WERI-Rb-1 (cell line): ENCODE measurements around the gene KCNAB1.

Experiments
- DNase-seq: peaks from one replicate; pipeline ENCODE4 v3.0.0-alpha.2; 2020
- H3K27ac ChIP-seq: fragments of 250-450 bp; sonication (Bioruptor Pico); 2 replicates; pipeline ENCODE4 v1.5.1; 2020; ENCODE audit warnings: mild to moderate bottlenecking, moderate library complexity
- H3K27me3 ChIP-seq: fragments of 250-450 bp; sonication (Bioruptor Pico); 2 replicates; pipeline ENCODE4 v1.5.1; 2021; ENCODE audit warnings: mild to moderate bottlenecking, low read depth, moderate library complexity; ENCODE audit not compliant: insufficient read depth, severe bottlenecking
- H3K36me3 ChIP-seq: fragments of 250-450 bp; sonication (Bioruptor Pico); 2 replicates; pipeline ENCODE4 v1.5.1; 2020; ENCODE audit warnings: mild to moderate bottlenecking, moderate library complexity
- H3K4me3 ChIP-seq: 2 replicates; pipeline ENCODE4 v1.5.1; 2011; ENCODE audit warnings: low read depth, mild to moderate bottlenecking, control low read depth, low read length
- H3K9me3 ChIP-seq: fragments of 250-450 bp; sonication (Bioruptor Pico); 2 replicates; pipeline ENCODE4 v1.5.1; 2021; ENCODE audit warnings: mild to moderate bottlenecking, moderate library complexity; ENCODE audit not compliant: severe bottlenecking
- CTCF ChIP-seq: IDR thresholded peaks from 2 replicates; pipeline ENCODE4 v1.5.1; 2011; ENCODE audit warnings: low read depth, mild to moderate bottlenecking, control low read depth, inconsistent platforms, low read length

The KCNAB1 gene

DNA sequence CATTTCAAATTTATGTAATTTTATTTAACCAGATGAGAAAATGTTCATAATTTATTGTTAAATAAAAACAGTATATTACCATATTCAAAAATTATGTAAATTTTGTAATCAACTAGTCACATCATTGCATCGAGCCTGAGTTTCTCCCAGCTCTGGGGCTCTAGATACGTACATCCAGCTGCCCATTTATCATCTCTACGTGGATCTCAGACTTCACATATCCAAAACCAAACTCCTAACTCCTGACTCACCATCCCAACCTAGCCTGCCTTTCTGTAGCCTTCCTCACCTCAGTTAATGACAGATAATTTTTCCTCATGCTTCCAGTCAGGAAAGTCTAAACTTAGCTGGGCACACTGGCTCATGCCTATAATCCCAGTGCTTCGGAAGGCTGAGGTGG lies 239.7 kb downstream of the KCNAB1 start:
- H3K36me3 ChIP-seq = no peaks in the 10 kb centered on the region
- no peak for TF ChIP-seq CTCF
- no peak overlapping the region for H3K4me3 ChIP-seq
- no peak overlapping the region for H3K27ac ChIP-seq
- H3K27me3 ChIP-seq = peaks cover 3% of the 10 kb centered on the region
- no peak for DNase-seq
- no peaks in the 10 kb centered on the region for H3K9me3 ChIP-seq

DNA sequence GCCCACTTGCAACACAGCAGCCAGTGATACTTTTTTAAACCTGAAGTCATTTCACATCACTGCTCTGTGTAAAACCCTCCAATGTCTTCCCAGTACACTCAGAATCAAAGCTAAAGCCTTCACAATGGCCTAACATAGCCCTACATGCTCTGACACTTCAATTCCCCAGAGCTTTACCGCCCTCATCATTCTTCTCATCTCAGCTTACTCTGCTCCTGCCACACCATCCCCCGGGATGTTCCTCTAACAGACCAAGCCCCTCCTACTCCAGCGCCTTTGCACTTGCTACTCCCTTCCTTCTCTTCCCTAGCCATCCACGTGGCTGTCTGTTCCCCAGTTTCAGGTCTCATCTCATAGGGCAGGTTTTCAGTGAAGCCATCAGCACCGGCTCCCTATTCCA lies 240.6 kb downstream of the KCNAB1 start:
- DNase-seq = no peak
- TF ChIP-seq CTCF = no peak
- H3K36me3 ChIP-seq = no peaks in the 10 kb centered on the region
- H3K4me3 ChIP-seq = no peak overlapping the region
- no peak overlapping the region for H3K27ac ChIP-seq
- H3K27me3 ChIP-seq = peaks cover 3% of the 10 kb centered on the region
- no peaks in the 10 kb centered on the region for H3K9me3 ChIP-seq

GRCh38 chr3:156366559-156366958 lies 246.2 kb downstream of the KCNAB1 start:
- Histone ChIP-seq H3K27me3 (no peaks in the 10 kb centered on the region), H3K27ac (no peak overlapping the region), H3K9me3 (no peaks in the 10 kb centered on the region), H3K4me3 (no peak overlapping the region), H3K36me3 (no peaks in the 10 kb centered on the region)
- DNase-seq = no peak
- TF ChIP-seq CTCF = no peak

- Histone ChIP-seq H3K27ac (no peak overlapping the region), H3K9me3 (no peaks in the 10 kb centered on the region), H3K4me3 (no peak overlapping the region), H3K36me3 (no peaks in the 10 kb centered on the region), H3K27me3 (no peaks in the 10 kb centered on the region)
- no peak for TF ChIP-seq CTCF
- no peak for DNase-seq
Measured at GRCh38 chr3:156368189-156368588, 247.8 kb downstream of the KCNAB1 start.

DNA sequence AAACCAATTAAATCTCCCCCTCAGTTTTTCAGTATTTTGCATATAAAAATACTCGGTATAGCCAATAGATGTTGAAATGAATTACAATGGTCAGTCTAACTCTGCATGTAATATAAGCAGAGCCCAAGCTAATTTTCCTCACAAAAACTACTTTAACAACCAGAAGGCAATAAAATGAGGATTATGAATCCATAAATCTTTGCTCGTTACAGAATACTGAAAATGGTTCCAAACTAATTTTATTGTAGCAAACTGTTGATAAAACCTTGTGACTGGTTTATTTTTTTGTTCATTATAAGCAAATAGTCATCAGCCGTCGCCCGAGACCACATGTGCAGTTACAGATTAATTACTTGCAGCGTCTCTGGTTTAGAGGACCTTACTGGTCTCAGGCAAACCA lies 251.3 kb downstream of the KCNAB1 start:
- Histone ChIP-seq H3K4me3 (no peak overlapping the region), H3K36me3 (no peaks in the 10 kb centered on the region), H3K9me3 (no peaks in the 10 kb centered on the region), H3K27ac (no peak overlapping the region), H3K27me3 (no peaks in the 10 kb centered on the region)
- DNase-seq = no peak
- no peak for TF ChIP-seq CTCF

DNA sequence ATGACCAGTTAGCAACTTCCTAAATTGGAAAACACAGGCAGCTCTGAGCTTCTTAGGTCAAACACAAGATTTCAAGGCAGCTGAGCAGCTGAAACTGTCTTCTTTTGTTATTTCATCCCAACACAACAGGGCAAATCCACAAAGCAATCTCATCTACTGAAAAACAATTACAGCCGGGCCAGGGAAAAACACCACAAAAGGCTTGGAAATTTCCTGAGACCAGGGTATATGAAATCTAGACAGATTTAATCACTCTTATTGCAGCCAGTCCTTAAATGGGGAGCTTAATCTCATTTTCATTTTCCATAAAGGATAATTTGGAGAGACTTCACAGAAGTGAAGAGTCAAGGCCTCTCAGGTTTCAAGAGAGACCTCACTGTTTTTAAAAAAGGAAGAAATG lies 252.7 kb downstream of the KCNAB1 start:
- no peak overlapping the region for H3K4me3 ChIP-seq
- no peaks in the 10 kb centered on the region for H3K36me3 ChIP-seq
- no peak for DNase-seq
- TF ChIP-seq CTCF = no peak
- no peak overlapping the region for H3K27ac ChIP-seq
- no peaks in the 10 kb centered on the region for H3K27me3 ChIP-seq
- no peaks in the 10 kb centered on the region for H3K9me3 ChIP-seq
